ENCODE data around the gene SF3B2.

- TF ChIP-seq CTCF (IDR thresholded peaks at IDR 0.05) (peak; percentile 15; the same call in 1 of the 2 replicates), GABPA (IDR thresholded peaks at IDR 0.05; ENCODE audit: low read depth) (no peak), SIN3A (IDR thresholded peaks at IDR 0.05; ENCODE audit: borderline replicate concordance, low read depth, low read length) (no peak), TCF12 (IDR thresholded peaks at IDR 0.05) (no peak), SMC3 (IDR thresholded peaks at IDR 0.05; ENCODE audit: low read depth, low read length) (no peak), MEF2A (IDR thresholded peaks at IDR 0.05; ENCODE audit: borderline replicate concordance, low read depth) (no peak), RFX5 (IDR thresholded peaks at IDR 0.05; ENCODE audit: low read length) (no peak)
These were observed 49.4 kb upstream of the SF3B2 start for GRCh38 chr11:66002648-66003225.

Data from SK-N-SH (cell line).